ENCODE results near the gene SYMPK.

GRCh38 chr19:45823182-45823581 is 39.8 kb downstream of the SYMPK start:
- no peak for TF ChIP-seq CTCF (IDR thresholded peaks at IDR 0.05; ENCODE audit: borderline replicate concordance, extremely low read depth, low read length, poor library complexity, severe bottlenecking)
- TF ChIP-seq EZH2 (IDR thresholded peaks at IDR 0.05; ENCODE audit: borderline replicate concordance, low read depth, low read length, severe bottlenecking), result no peak
